Measurements from ENCODE around the gene TNFAIP3. TPM values are rescaled to one million over a fixed set of nuclear protein-coding genes. Genes with fewer than 3 reads are reported as not detected.

TNFAIP3 gene
- total and polyA plus RNA-seq, 2 donors (not counting 1 experiment from before 2014, with no cell fraction given), result 86.2 to 92.0 TPM

Other genes starting within 250 kb of the TNFAIP3 start
- 0.22 and 0.27 TPM in 2 replicates for gene PERP, start 240.2 kb downstream of the TNFAIP3 start, total RNA-seq
- gene PERP, start 240.2 kb downstream of the TNFAIP3 start, polyA plus RNA-seq, result 0.29 and 0.30 TPM in 2 replicates